ENCODE results near the gene MIF. TPM values are rescaled to one million over a fixed set of nuclear protein-coding genes. Genes with fewer than 3 reads are reported as not detected.

Gene MIF
- total and polyA plus RNA-seq, 8 donors = 59.5 to 940 (median 280) TPM

DNA sequence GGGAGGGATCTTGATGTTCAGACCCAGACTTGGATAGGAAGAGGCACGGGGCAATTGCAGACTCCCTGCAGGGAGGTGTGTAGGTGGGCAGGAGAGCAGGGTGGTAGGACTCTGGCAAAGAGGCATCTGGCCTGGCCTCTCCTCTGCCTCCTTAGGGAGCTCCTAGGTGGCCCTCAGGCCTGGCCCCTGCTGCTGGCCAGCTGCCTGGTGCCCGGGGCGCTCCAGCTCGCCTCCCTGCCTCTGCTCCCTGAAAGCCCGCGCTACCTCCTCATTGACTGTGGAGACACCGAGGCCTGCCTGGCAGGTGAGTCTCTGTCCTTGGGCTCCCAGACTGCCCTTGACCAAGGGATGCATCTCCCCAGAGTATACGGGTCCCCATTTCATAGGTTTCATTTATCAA, 16.6 kb upstream of the MIF start:
- TF ChIP-seq EP300 (IDR thresholded peaks at IDR 0.05) (no peak), POLR2A (IDR thresholded peaks at IDR 0.05) (no peak), POLR2AphosphoS5 (IDR thresholded peaks at IDR 0.05) (no peak)
- TF ChIP-seq, protein P1, sequence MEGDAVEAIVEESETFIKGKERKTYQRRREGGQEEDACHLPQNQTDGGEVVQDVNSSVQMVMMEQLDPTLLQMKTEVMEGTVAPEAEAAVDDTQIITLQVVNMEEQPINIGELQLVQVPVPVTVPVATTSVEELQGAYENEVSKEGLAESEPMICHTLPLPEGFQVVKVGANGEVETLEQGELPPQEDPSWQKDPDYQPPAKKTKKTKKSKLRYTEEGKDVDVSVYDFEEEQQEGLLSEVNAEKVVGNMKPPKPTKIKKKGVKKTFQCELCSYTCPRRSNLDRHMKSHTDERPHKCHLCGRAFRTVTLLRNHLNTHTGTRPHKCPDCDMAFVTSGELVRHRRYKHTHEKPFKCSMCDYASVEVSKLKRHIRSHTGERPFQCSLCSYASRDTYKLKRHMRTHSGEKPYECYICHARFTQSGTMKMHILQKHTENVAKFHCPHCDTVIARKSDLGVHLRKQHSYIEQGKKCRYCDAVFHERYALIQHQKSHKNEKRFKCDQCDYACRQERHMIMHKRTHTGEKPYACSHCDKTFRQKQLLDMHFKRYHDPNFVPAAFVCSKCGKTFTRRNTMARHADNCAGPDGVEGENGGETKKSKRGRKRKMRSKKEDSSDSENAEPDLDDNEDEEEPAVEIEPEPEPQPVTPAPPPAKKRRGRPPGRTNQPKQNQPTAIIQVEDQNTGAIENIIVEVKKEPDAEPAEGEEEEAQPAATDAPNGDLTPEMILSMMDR (IDR thresholded peaks at IDR 0.05) = no peak
- Histone ChIP-seq H3K36me3 (peaks cover 3 to 85% (median 51%) of the 10 kb centered on the region in 4 donors), H3K4me1 (no peaks in the 10 kb centered on the region), H3K4me3 (no peak overlapping the region), H3K9me3 (no peaks in the 10 kb centered on the region), H3K27ac (no peak overlapping the region), H3K27me3 (no peaks in the 10 kb centered on the region)
- no peak for DNase-seq
- intact Hi-C loops (cut with DNase I; ENCODE audit: low total_unique reads) = no loop called here
- WGBS, 5 donors = 94 to 98% (median 97%) methylated on average over 7 to 8 of the region's 8 CpGs

DNA sequence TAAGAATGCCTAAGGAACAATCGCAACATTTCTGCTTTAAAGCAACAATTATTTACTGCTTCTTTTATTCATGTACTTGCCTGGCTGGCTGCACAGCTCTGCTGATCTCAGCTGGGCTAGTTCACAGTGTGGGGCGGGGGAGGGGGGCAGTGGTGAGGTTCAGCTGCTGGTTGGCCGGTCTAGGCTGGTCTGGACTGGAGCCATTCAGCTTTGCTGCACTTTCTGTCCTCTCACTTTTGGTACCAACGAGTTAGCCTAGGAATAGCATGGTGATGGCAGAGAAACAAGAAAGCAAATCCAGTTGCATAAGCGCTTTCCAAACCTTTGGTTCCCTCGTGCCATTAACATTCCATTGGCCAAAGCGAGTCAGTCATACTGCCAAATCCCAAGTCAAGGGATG, 16.0 kb upstream of the MIF start:
- WGBS, 5 donors = 85 to 90% (median 88%) methylated on average over 7 of the region's 7 CpGs
- TF ChIP-seq POLR2AphosphoS5 (IDR thresholded peaks at IDR 0.05) = no peak
- TF ChIP-seq, protein P1 (IDR thresholded peaks at IDR 0.05) = no peak
- TF ChIP-seq POLR2A (IDR thresholded peaks at IDR 0.05) = no peak
- TF ChIP-seq EP300 (IDR thresholded peaks at IDR 0.05) = no peak
- H3K27me3 ChIP-seq = no peaks in the 10 kb centered on the region

GRCh38 chr22:23882370-23882769, 11.8 kb upstream of the MIF start:
- no peak overlapping the region for H3K4me3 ChIP-seq
- WGBS, 5 donors = 85 to 91% (median 88%) methylated on average over 9 to 20 of the region's 20 CpGs

More for the DNA sequence above, 16.0 kb upstream of the MIF start:
- Histone ChIP-seq H3K4me1 (no peaks in the 10 kb centered on the region), H3K36me3 (peaks cover 3 to 85% (median 55%) of the 10 kb centered on the region in 4 donors), H3K4me3 (no peak overlapping the region), H3K27ac (no peak overlapping the region), H3K9me3 (no peaks in the 10 kb centered on the region)
- intact Hi-C loops (cut with DNase I; ENCODE audit: low total_unique reads) = no loop called here
- DNase-seq = no peak

GRCh38 chr22:23883658-23884057, 10.5 kb upstream of the MIF start:
- H3K9me3 ChIP-seq = no peaks in the 10 kb centered on the region
- peaks cover 0 to 8% (median 3%) of the 10 kb centered on the region in 4 donors for H3K4me1 ChIP-seq
- intact Hi-C loops (cut with DNase I; ENCODE audit: low total_unique reads) = no loop called here
- no peaks in the 10 kb centered on the region for H3K27me3 ChIP-seq
- TF ChIP-seq POLR2A (IDR thresholded peaks at IDR 0.05) (no peak), EP300 (IDR thresholded peaks at IDR 0.05) (no peak), POLR2AphosphoS5 (IDR thresholded peaks at IDR 0.05) (no peak)
- H3K4me3 ChIP-seq = no peak overlapping the region
- WGBS, 5 donors = 95 to 98% (median 96%) methylated on average over 5 to 9 of the region's 9 CpGs
- peaks cover 0 to 59% (median 20%) of the 10 kb centered on the region in 4 donors for H3K36me3 ChIP-seq
- no peak overlapping the region for H3K27ac ChIP-seq
- DNase-seq = no peak

More at GRCh38 chr22:23882370-23882769, 11.8 kb upstream of the MIF start:
- no peak for TF ChIP-seq POLR2AphosphoS5 (IDR thresholded peaks at IDR 0.05)
- TF ChIP-seq, protein P1 (IDR thresholded peaks at IDR 0.05) = no peak
- TF ChIP-seq POLR2A (IDR thresholded peaks at IDR 0.05) = no peak
- TF ChIP-seq EP300 (IDR thresholded peaks at IDR 0.05) = no peak
- intact Hi-C loops (cut with DNase I; ENCODE audit: low total_unique reads) = no loop called here
- H3K4me1 ChIP-seq = no peaks in the 10 kb centered on the region
- DNase-seq = no peak
- H3K36me3 ChIP-seq = peaks cover 0 to 72% (median 29%) of the 10 kb centered on the region in 4 donors
- H3K27ac ChIP-seq = no peak overlapping the region
- no peaks in the 10 kb centered on the region for H3K27me3 ChIP-seq
- no peaks in the 10 kb centered on the region for H3K9me3 ChIP-seq

DNA sequence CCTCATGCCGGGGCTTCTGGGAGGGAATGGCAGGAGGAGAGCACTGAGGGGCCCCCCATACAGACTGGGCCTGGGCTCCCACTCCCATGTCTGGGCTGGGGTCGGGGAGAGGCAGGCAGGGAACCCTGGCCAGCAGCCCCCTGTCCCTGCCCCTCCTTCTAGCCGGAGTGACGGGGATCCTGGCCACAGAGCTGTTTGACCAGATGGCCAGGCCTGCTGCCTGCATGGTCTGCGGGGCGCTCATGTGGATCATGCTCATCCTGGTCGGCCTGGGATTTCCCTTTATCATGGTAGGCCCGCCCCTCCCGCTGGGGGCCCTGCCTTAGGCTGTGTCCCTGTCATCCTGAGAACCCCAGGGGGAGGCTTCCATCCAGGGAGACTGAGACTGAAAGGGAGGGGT, 10.0 kb upstream of the MIF start:
- peaks cover 0 to 9% (median 4%) of the 10 kb centered on the region in 4 donors for H3K4me1 ChIP-seq
- no peaks in the 10 kb centered on the region for H3K27me3 ChIP-seq
- TF ChIP-seq POLR2A (IDR thresholded peaks at IDR 0.05) (no peak), EP300 (IDR thresholded peaks at IDR 0.05) (no peak)
- TF ChIP-seq, protein P1 (IDR thresholded peaks at IDR 0.05) = no peak
- H3K4me3 ChIP-seq = no peak overlapping the region
- no peaks in the 10 kb centered on the region for H3K9me3 ChIP-seq
- WGBS, 5 donors = 90 to 98% (median 96%) methylated on average over 6 to 9 of the region's 9 CpGs
- intact Hi-C loops (cut with DNase I; ENCODE audit: low total_unique reads) = no loop called here
- H3K36me3 ChIP-seq = peaks cover 0 to 56% (median 20%) of the 10 kb centered on the region in 4 donors
- no peak overlapping the region for H3K27ac ChIP-seq
- no peak for DNase-seq

All from stomach (tissue), 9 donors.